Activated CD4-positive, alpha-beta T cell treated with anti-CD3 and anti-CD28 coated beads, Interleukin-2, amount 50 U/mL, for 4 hours (primary cell): ENCODE results near the gene ST7.
"Not testable (repeated sequence)": the region's sequence is repeated elsewhere in the genome, so short reads cannot be mapped to it uniquely, and the experiment has no call there.

Source experiments
- DNase-seq, 2 experiments: peaks; one replicate each; pipeline ENCODE4 v3.0.0-alpha.2; 2020

The ST7 gene

GRCh38 chr7:117101026-117101425 lies 147.7 kb downstream of the ST7 start:
- DNase-seq = no peak

- DNase-seq = peak; percentile 17 to 24
Measured at GRCh38 chr7:117110480-117111315, 157.4 kb downstream of the ST7 start.

DNA sequence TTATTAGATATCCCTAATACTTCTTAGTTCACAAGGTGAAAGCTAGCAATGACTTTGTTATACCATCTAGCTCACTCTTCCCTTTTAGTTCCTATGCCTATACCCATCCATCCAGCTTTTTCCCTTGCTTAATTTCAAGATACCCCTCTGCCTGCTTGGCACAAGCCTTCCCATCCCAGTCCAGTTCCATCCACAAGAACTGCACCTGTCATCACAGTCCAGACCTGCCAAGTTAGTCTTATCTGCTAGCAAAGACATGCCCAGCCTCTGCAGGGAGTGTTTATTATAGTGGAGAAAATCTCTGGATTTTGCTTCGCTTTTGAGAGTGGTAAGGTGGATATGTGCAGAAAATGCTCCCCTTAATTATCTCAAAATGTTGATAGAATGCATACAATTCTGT lies 158.2 kb downstream of the ST7 start:
- no peak for DNase-seq

GRCh38 chr7:117112640-117113039 lies 159.3 kb downstream of the ST7 start:
- DNase-seq = no peak

GRCh38 chr7:117113871-117114270 lies 160.6 kb downstream of the ST7 start:
- DNase-seq = no peak

- DNase-seq = no peak
Measured at GRCh38 chr7:117114272-117114671, 161.0 kb downstream of the ST7 start.

- no peak for DNase-seq
Measured at GRCh38 chr7:117116211-117116610, 162.9 kb downstream of the ST7 start.

DNA sequence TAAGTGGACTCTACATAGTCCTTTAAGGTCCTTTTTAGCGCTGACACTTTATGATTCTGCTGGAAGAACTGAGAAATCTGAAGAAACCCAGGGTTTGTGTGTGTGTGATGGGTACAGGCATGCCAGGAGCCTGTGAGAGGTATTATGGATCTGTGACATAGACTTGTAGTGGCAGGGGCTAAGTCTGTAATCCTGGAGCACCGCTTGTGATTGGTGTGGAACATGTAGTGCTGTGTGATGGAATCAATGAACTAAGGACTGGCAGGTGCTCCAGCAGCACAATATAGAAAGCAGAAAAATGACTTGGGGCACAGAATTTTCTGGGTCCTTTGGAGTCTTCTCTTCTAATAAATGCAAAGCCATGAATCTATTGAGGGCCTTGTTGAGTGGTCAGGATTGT lies 163.9 kb downstream of the ST7 start:
- no peak for DNase-seq

DNA sequence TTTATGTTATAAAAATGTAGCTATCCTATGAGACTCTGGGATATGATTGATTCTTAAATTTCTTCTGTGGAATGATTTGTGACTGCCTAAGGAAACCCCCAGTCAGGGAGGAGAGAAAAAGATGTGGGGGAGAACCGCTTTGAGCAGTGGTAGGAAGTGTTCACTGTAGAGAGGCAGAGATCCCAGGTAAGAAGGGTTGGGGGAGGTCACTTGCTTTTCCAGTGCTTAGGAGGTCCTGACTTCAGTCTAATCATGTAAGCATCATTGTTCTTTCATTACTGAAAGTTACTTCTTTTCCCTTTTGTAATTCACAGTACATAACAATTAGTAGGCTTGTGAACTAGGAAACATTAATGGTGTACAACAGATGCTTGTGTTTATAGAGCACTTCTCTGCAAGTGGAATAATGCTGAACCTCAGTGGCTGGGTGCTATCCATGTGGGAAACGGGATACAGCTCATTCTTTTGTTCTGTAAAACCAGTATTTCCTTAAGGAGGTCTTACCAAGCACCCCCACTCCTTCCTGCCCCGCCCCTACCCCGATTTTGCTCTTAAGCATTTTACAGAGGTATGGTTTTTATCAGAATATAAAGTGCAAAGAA lies 165.4 kb downstream of the ST7 start:
- DNase-seq = no peak

GRCh38 chr7:117119192-117119924 lies 166.1 kb downstream of the ST7 start:
- peak; percentile 74 to 78 for DNase-seq

GRCh38 chr7:117120321-117120720 lies 167.0 kb downstream of the ST7 start:
- DNase-seq = not testable (repeated sequence)

DNA sequence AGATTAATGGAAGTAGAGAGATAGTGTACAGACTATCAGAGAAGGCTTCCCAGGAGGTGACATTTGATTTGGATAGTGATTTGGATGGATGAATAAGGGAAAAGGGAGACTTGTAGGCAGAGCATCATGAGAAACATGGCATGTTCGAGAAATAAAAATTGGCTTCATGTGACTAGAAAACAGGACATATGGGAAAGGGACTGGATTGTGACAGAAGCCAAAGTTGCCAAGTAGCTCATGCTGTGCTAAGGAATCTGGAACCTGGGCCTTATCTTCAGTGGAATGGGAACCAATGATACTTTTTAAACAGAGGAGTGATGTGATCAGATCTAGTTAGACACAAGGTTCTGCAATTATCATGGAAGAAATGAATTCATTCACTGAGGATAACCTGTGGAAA lies 168.7 kb downstream of the ST7 start:
- DNase-seq = not testable (repeated sequence)

- no peak for DNase-seq
Measured at GRCh38 chr7:117122536-117122935, 169.2 kb downstream of the ST7 start.

- no peak for DNase-seq
Measured at GRCh38 chr7:117123311-117123926, 170.1 kb downstream of the ST7 start.

DNA sequence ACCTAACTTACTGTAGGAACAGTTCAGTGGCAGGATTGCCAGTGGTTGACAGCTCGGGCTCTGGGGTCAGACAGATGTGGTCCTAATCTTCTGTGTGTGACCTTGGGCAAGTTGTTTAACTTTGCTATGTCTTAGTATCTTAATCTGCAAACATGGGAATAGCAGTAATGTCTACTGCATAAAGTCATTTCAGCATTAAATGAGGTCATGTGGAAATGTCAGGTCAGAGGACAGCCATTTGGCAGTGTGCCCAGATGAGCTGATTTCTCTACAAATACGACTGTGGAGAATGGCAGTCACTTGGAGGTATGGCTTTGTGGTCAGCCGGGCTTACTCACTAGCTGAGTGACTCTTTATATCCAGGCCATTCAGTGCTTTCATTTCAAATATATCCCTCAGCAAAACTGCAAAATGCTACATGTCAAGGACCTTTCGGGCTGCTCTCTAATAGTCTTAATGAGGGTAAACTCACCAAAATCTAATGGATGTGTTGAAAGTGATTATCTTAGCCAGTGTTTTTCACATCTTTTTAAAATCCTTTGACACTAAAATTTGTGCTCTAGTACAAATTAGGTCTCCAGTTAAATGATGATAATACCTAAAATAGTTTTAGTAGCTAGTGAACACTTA lies 171.4 kb downstream of the ST7 start:
- DNase-seq = peak; percentile 45 to 48

GRCh38 chr7:117126676-117127075 lies 173.4 kb downstream of the ST7 start:
- DNase-seq = no peak

- DNase-seq = peak; percentile 41 to 45
Measured at GRCh38 chr7:117127585-117128168, 174.4 kb downstream of the ST7 start.

- DNase-seq = no peak
Measured at GRCh38 chr7:117129521-117129955, 176.2 kb downstream of the ST7 start.

DNA sequence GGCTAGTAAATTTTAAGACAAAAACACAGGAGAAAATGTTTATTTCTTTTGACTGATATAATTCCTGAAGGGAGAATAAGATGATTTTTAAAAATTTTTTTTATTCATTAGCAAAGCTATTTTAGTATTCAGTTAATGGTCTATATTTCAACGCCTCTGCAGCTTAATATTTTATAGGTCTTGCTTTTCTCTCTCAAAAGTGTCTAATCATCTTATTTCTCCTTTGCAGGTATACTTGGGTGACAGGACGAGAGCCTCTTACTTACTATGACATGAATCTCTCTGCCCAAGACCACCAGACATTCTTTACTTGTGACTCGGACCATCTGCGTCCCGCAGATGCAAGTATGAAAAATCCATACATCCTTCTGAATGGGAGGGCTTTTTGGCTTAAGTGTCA lies 177.0 kb downstream of the ST7 start:
- DNase-seq = no peak

GRCh38 chr7:117132321-117133120 lies 179.2 kb downstream of the ST7 start:
- DNase-seq = no peak

DNA sequence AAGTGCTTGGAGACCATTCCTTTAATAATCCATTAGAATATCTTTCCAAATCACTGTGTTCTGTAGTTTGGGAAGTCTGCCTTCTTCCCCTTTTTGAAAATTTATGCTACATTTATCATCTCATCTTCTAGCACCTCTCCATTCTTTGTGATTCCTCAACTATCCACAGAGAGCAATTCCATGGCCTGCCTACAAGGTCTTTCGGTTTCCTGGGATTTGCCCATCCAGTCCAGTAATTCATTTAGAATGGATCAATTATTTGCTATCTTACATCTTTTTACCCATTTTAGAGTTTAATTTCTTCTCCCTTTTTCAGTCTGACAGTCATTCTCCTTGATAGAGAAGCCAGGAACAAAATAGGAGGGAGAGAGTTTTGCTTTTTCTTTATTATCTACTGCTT lies 179.8 kb downstream of the ST7 start:
- no peak for DNase-seq

- no peak for DNase-seq
Measured at GRCh38 chr7:117134411-117134810, 181.1 kb downstream of the ST7 start.
